ENCODE measurements around the gene PRKG2. TPM values are rescaled to one million over a fixed set of nuclear protein-coding genes. Genes with fewer than 3 reads are reported as not detected.

PRKG2 gene
- total and polyA plus RNA-seq, 7 donors: 0.01 to 0.28 TPM; not detected in 5

DNA sequence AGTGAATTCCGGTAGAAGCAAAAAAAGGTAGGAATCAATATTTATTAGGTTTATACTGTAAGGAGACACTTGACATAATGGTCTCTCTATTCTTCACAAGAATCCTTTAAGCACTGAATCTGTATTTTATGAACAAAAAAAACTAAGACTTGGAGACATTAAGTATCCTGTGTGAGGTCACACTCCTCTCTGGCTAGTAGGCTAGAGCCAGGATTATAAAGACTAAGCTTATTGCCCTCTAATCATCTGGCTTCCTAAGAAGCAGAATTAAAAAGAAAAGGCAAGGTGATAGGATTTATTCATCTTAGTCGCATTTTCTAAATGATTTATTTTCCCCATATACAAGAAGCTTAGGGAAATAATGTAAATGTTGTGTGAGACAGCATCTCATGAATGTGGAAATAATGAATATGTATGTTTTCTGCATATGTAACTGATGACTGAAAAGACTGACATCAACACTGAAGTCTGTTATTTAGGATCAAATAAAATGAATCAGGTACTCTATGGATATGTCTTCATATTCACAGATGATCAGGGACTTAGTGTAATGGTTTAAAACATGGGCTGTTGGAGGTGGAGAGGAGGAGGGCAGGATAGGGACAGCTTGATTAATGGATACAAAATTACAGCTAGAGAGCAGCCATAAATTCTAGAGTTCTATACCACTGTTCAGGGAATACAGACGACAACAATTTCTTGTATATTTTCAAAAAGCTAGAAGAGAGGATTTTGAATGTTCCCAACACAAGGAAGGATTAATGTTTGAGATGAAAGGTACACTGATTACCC lies 30.4 kb upstream of the PRKG2 start:
- WGBS, 3 donors: 64 to 69% (median 68%) methylated on average over 3 of the region's 3 CpGs
- DNase-seq: no peak
- no peak overlapping the region for H3K4me3 ChIP-seq
- intact Hi-C loops (cut with DNase I): no loop called here
- H3K27ac ChIP-seq: no peak overlapping the region
- H3K9me3 ChIP-seq: no peaks in the 10 kb centered on the region
- no peaks in the 10 kb centered on the region for H3K4me1 ChIP-seq
- H3K36me3 ChIP-seq (ENCODE audit: insufficient read depth in 1 of 2, low read depth in 1 of 2): no peaks in the 10 kb centered on the region
- H3K27me3 ChIP-seq (ENCODE audit: insufficient read depth in 3 of 3, low read length in 2 of 3): no peaks in the 10 kb centered on the region
- TF ChIP-seq, protein P1, sequence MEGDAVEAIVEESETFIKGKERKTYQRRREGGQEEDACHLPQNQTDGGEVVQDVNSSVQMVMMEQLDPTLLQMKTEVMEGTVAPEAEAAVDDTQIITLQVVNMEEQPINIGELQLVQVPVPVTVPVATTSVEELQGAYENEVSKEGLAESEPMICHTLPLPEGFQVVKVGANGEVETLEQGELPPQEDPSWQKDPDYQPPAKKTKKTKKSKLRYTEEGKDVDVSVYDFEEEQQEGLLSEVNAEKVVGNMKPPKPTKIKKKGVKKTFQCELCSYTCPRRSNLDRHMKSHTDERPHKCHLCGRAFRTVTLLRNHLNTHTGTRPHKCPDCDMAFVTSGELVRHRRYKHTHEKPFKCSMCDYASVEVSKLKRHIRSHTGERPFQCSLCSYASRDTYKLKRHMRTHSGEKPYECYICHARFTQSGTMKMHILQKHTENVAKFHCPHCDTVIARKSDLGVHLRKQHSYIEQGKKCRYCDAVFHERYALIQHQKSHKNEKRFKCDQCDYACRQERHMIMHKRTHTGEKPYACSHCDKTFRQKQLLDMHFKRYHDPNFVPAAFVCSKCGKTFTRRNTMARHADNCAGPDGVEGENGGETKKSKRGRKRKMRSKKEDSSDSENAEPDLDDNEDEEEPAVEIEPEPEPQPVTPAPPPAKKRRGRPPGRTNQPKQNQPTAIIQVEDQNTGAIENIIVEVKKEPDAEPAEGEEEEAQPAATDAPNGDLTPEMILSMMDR (IDR thresholded peaks at IDR 0.05): no peak
- no peak for ATAC-seq

DNA sequence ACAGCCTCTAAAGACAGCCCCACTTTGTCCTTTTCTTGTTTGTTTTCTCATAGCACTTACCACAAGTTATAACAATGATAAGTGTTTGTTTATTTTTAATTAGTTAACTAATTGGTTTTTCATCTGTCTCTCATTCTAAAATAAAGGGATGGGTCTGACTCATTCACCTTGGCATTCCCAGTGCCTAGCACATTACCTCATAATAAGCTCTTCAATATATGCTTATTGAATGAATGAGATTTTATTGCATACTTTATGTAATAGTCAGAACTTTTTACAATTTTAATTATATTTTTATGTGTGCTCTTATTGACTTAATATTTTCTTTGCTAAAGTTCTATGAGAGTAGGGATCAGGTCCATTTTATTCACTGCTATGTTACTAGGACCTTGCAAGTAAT lies 22.8 kb upstream of the PRKG2 start:
- TF ChIP-seq, protein P1 (IDR thresholded peaks at IDR 0.05): no peak
- intact Hi-C loops (cut with DNase I): no loop called here

DNA sequence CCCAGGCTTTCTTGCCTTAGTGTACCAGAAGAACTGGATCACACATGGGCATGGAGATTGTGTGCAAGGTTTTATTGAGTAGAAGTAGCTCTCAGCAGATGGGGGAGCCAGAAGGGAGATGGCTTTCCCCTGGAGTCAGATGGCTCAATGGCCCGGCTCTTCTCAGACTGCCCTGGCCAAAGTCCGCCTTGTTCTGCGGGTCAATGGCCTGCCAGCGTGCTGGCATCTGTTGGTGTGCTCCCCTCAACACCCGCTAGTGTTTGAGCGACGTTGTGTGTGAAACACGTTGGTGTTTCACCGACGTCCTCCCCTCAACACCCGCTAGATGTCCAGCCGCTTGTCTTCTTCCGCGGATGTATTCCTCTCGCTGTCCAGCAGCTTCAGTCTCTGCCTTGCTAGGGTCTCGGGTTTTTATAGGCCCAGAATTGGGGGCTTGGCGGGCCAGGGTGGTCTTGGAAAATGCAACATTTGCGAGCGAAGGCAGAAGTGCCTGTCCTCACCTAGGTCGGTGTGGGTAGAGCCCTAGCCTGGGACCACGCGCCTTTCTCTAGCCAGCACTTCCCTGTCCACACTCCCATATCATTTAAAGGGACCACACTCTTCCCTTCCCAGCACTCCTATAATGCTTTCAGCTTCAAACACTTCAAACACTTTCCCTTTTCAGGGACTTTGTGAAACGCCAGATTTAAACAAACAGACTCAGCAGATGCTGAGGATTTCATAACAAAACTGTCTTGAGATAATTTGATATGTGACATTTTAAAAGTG lies 21.1 kb upstream of the PRKG2 start:
- Histone ChIP-seq H3K27me3 (ENCODE audit: insufficient read depth in 3 of 3, low read length in 2 of 3) (no peaks in the 10 kb centered on the region), H3K9me3 (no peaks in the 10 kb centered on the region), H3K27ac (no peak overlapping the region), H3K36me3 (ENCODE audit: insufficient read depth in 1 of 2, low read depth in 1 of 2) (no peaks in the 10 kb centered on the region), H3K4me3 (no peak overlapping the region), H3K4me1 (no peaks in the 10 kb centered on the region)
- DNase-seq (no peak), ATAC-seq (no peak)
- intact Hi-C loops (cut with DNase I): no loop called here
- WGBS, 3 donors: 86 to 90% (median 90%) methylated on average over 23 of the region's 23 CpGs
- TF ChIP-seq, protein P1 (IDR thresholded peaks at IDR 0.05): no peak

More for the DNA sequence above, 22.8 kb upstream of the PRKG2 start:
- H3K4me1 ChIP-seq: no peaks in the 10 kb centered on the region
- H3K4me3 ChIP-seq: no peak overlapping the region
- no peak for ATAC-seq
- no peaks in the 10 kb centered on the region for H3K9me3 ChIP-seq
- no peaks in the 10 kb centered on the region for H3K27me3 ChIP-seq (ENCODE audit: insufficient read depth in 3 of 3, low read length in 2 of 3)
- no peak overlapping the region for H3K27ac ChIP-seq
- DNase-seq: no peak
- no peaks in the 10 kb centered on the region for H3K36me3 ChIP-seq (ENCODE audit: insufficient read depth in 1 of 2, low read depth in 1 of 2)

DNA sequence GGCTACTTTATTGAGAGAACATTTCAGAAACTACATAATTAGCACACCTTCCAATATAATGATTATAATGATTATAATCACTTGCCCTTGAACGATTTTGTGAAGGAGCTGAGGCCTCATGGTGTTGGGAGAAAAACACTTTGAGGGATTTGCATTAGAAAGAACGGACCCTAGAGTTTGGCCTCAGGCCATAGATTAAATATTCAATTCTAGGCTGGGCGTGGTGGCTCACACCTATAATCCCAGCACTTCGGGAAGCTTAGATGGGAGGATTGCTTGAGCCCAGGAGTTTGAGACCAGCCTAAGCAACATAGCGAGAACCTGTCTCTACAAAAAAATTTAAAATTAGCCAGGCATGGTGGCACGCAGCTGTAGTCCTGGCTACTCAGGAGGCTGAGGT lies 12.9 kb upstream of the PRKG2 start:
- WGBS, 3 donors: 73 to 76% (median 73%) methylated on average over 6 of the region's 6 CpGs
- no peak overlapping the region for H3K4me3 ChIP-seq
- no peak for ATAC-seq

More for the DNA sequence above, 12.9 kb upstream of the PRKG2 start:
- Histone ChIP-seq H3K27ac (no peak overlapping the region), H3K36me3 (ENCODE audit: insufficient read depth in 1 of 2, low read depth in 1 of 2) (no peaks in the 10 kb centered on the region), H3K27me3 (ENCODE audit: insufficient read depth in 3 of 3, low read length in 2 of 3) (no peaks in the 10 kb centered on the region), H3K9me3 (no peaks in the 10 kb centered on the region), H3K4me1 (no peaks in the 10 kb centered on the region)
- intact Hi-C loops (cut with DNase I): no loop called here
- DNase-seq: no peak
- TF ChIP-seq, protein P1 (IDR thresholded peaks at IDR 0.05): no peak
